ENCODE results near the gene MYMX. TPM values are rescaled to one million over a fixed set of nuclear protein-coding genes. Genes with fewer than 3 reads are reported as not detected.

MYMX gene
- total RNA-seq, result not detected

DNA sequence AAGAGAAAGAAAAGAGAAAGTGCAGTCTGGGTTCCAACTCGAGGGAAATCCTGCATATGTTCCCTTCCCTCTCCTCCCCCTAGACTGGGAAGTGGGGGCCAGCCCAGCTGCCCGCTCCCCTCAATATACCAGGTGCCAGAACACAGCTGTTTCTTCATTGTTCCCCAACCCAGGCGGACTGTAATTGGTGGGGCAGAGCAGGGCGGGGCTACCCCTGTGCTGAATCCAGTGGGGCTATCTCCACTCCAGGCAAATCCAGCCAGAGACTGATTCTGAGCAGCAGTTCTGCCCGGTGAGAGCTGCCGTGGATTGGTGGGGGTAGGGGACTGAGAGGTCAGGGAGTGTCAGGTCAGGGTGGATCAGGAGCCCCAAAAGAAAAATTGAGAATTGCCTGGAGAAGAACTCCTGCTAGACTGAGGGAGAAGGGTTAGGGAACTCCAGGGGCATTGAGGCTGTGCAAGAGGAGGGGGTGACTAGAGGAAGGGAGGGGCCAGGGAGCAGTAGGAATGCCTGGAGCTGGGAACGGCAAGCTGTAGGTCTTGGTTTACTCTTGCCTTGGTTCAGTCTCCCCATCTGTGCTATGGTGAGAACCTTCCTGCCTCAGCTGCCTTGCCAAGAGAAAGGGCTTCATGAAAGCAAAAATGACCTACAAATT lies at the start of gene MYMX:
TSS of gene MYMX (plus strand) at position 250 of the 655 bp plus-strand sequence. CDS start 546 bp downstream, outside the sequence.
- POLR2A ChIA-PET, result interaction anchor here (1.2 to 1.3 kb wide), 3 partner anchors 10 to 40 kb away, joined by 3 to 6 read pairs (median 5); no protein-coding TSS in a partner anchor
- intact Hi-C loops (cut with micrococcal nuclease), result no loop called here

DNA sequence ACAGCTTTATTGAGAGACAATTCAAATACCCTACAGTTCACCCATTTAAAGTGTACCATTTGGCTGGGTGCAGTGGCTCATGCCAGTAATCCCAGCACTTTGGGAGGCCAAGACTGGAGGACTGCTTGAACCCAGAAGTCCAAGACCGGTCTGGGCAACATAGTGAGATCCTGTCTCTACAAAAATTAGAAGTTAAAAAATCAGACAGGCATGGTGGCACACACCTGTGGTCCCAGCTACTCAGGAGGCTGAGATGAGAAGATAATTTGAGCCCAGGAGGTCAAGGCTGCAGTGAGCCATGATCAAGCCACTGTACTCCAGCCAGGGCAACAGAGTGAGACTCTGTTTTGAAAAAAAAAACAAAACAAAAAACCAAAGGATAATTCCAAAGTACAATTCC lies 49.2 kb upstream of the MYMX start:
- Mint-ChIP-seq H3K27me3 (peaks cover 8% of the 10 kb centered on the region), H3K36me3 (ENCODE audit: low read depth) (no peaks in the 10 kb centered on the region), H3K27ac (no peak overlapping the region), H3K4me1 (ENCODE audit: low read depth) (peaks cover 17% of the 10 kb centered on the region), H3K4me3 (no peak overlapping the region), H3K9me3 (no peaks in the 10 kb centered on the region)
- DNase-seq (no peak), ATAC-seq (no peak)
- ChIA-PET CTCF (interaction anchor here (1.0 to 2.0 kb wide), 2 partner anchors 16 to 54 kb away, joined by 3 to 4 read pairs; no protein-coding TSS in a partner anchor), POLR2A (no interaction called here)
- TF ChIP-seq, protein P1, sequence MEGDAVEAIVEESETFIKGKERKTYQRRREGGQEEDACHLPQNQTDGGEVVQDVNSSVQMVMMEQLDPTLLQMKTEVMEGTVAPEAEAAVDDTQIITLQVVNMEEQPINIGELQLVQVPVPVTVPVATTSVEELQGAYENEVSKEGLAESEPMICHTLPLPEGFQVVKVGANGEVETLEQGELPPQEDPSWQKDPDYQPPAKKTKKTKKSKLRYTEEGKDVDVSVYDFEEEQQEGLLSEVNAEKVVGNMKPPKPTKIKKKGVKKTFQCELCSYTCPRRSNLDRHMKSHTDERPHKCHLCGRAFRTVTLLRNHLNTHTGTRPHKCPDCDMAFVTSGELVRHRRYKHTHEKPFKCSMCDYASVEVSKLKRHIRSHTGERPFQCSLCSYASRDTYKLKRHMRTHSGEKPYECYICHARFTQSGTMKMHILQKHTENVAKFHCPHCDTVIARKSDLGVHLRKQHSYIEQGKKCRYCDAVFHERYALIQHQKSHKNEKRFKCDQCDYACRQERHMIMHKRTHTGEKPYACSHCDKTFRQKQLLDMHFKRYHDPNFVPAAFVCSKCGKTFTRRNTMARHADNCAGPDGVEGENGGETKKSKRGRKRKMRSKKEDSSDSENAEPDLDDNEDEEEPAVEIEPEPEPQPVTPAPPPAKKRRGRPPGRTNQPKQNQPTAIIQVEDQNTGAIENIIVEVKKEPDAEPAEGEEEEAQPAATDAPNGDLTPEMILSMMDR (IDR thresholded peaks at IDR 0.05), result no peak
- intact Hi-C loops (cut with micrococcal nuclease), result no loop called here

More for the DNA sequence above, at the start of gene MYMX:
- Mint-ChIP-seq H3K27me3 (peaks cover 6% of the 10 kb centered on the region), H3K4me1 (ENCODE audit: low read depth) (peaks cover 22% of the 10 kb centered on the region), H3K27ac (no peak within 1 kb of the TSS), H3K9me3 (no peaks in the 10 kb centered on the region), H3K4me3 (no peak within 1 kb of the TSS), H3K36me3 (ENCODE audit: low read depth) (no peaks in the 10 kb centered on the region)
- CTCF ChIA-PET, result interaction anchor here (1.1 to 1.4 kb wide), 2 partner anchors 20 to 127 kb away, joined by 3 to 4 read pairs; no protein-coding TSS in a partner anchor
- DNase-seq (no peak), ATAC-seq (no peak)
- TF ChIP-seq, protein P1 (IDR thresholded peaks at IDR 0.05), result no peak

DNA sequence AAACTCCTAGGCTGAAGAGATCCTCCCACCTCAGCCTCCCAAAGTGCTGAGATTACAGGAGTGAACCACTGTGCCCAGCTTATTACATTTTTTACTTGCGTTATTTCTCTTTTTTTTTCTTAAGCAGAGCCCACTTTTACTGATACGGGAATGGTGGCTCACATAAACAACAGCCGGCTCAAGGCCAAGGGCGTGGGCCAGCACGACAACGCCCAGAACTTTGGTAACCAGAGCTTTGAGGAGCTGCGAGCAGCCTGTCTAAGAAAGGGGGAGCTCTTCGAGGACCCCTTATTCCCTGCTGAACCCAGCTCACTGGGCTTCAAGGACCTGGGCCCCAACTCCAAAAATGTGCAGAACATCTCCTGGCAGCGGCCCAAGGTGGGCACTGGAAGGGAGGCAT lies 47.6 kb upstream of the MYMX start:
- no peak for ATAC-seq
- intact Hi-C loops (cut with micrococcal nuclease), result no loop called here
- no peak overlapping the region for H3K27ac Mint-ChIP-seq
- H3K9me3 Mint-ChIP-seq, result no peaks in the 10 kb centered on the region
- peaks cover 23% of the 10 kb centered on the region for H3K4me1 Mint-ChIP-seq (ENCODE audit: low read depth)
- TF ChIP-seq, protein P1 (IDR thresholded peaks at IDR 0.05), result no peak
- POLR2A ChIA-PET, result interaction anchor here (0.7 to 1.4 kb wide), 5 partner anchors 31 to 87 kb away, joined by 3 to 4 read pairs (median 3); partner anchors contain the start of gene HSP90AB1
- CTCF ChIA-PET, result interaction anchor here (0.8 to 1.5 kb wide), 5 partner anchors 15 to 78 kb away, joined by 3 to 4 read pairs (median 3); partner anchors contain the start of gene HSP90AB1
- H3K4me3 Mint-ChIP-seq, result no peak overlapping the region
- no peak for DNase-seq
- no peaks in the 10 kb centered on the region for H3K36me3 Mint-ChIP-seq (ENCODE audit: low read depth)
- H3K27me3 Mint-ChIP-seq, result peaks cover 4% of the 10 kb centered on the region

DNA sequence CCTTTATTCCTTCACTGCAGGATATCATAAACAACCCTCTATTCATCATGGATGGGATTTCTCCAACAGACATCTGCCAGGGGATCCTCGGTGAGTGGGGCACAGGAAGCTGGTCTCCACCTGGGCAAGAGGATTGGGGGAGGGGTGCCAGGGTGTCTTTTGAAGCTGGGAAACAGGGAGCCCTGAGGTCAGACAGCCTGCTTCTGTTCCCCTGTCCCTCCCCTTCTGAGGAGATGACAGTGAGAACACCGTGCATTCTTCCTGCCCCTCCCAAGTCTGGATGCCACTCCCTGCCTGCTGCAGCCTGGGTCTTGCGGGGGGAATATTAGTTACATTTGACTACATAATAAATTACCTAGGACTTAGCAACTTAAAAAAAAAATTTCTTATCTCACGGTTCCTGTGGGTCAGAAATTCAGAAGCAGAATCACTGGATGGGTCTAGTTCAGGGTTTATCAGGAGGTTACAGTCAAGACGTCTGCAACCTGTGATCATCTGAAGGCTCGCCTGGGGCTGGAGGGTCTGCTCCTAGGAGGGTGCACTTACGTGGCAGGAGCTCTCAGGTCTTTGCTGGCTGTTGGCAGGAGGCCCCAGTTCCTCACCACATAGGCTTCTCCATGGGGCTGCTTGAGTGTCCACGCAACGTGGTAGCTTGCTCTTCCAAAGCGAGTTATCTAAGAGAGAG lies 46.7 kb upstream of the MYMX start:
- H3K4me3 Mint-ChIP-seq, result no peak overlapping the region
- H3K4me1 Mint-ChIP-seq (ENCODE audit: low read depth), result peaks cover 23% of the 10 kb centered on the region
- no peaks in the 10 kb centered on the region for H3K9me3 Mint-ChIP-seq
- ChIA-PET CTCF (interaction anchor here (0.8 to 1.5 kb wide), 5 partner anchors 16 to 74 kb away, joined by 3 to 4 read pairs (median 3); no protein-coding TSS in a partner anchor), POLR2A (interaction anchor here (0.7 to 1.2 kb wide), 3 partner anchors 55 to 79 kb away, joined by 3 to 4 read pairs (median 3); no protein-coding TSS in a partner anchor)
- no peak for DNase-seq
- no peaks in the 10 kb centered on the region for H3K27me3 Mint-ChIP-seq
- no peaks in the 10 kb centered on the region for H3K36me3 Mint-ChIP-seq (ENCODE audit: low read depth)
- H3K27ac Mint-ChIP-seq, result no peak overlapping the region
- no peak for ATAC-seq
- intact Hi-C loops (cut with micrococcal nuclease), result loop anchor here (5.0 kb wide), 1 partner anchor 67 kb away; no protein-coding TSS in a partner anchor
- TF ChIP-seq, protein P1 (IDR thresholded peaks at IDR 0.05), result no peak
